Psoas muscle (tissue), 8 donors: ENCODE data around the gene PCID2. TPM values are rescaled to one million over a fixed set of nuclear protein-coding genes. Genes with fewer than 3 reads are reported as not detected.

Source experiments
- ATAC-seq, 4 donors: fragments of 200-7000 bp; cut with Tn5 transposase; one replicate each; pipeline ENCODE4 v1.9.1; 2020; ENCODE audit warnings: moderate library complexity in 3 of 4, mild to moderate bottlenecking in 2 of 4
- DNase-seq, 2 donors: peaks; one replicate each; pipeline ENCODE4 v3.0.0-alpha.2; 2020
- H3K27ac ChIP-seq: fragments of 200-600 bp; one replicate; pipeline ENCODE4 v1.8.0; 2022
- H3K27me3 ChIP-seq, 3 donors: fragments of 200-600 bp in 1 of 3; one replicate each; pipeline versions ENCODE4 v1.6.1 to v1.8.0; 2013 to 2022; ENCODE audit warnings: low read length in 2 of 3, mild to moderate bottlenecking in 2 of 3, moderate library complexity in 1 of 3; ENCODE audit not compliant: insufficient read depth in 3 of 3
- H3K36me3 ChIP-seq, 2 donors: fragments of 200-600 bp in 1 of 2; one replicate each; pipeline versions ENCODE4 v1.6.1 to v1.8.0; 2013 to 2022; ENCODE audit warnings: low read depth in 1 of 2, mild to moderate bottlenecking in 1 of 2, moderate library complexity in 1 of 2; ENCODE audit not compliant: insufficient read depth in 1 of 2
- H3K4me1 ChIP-seq: fragments of 200-600 bp; one replicate; pipeline ENCODE4 v1.8.0; 2022
- H3K4me3 ChIP-seq: fragments of 200-600 bp; one replicate; pipeline ENCODE4 v1.8.0; 2022; ENCODE audit warnings: mild to moderate bottlenecking
- H3K9me3 ChIP-seq: fragments of 200-600 bp; one replicate; pipeline ENCODE4 v1.8.0; 2022
- CTCF ChIP-seq: fragments of 200-600 bp; IDR thresholded peaks from one replicate; pipeline ENCODE4 v1.8.0; 2022; ENCODE audit warnings: antibody characterized with exemption
- WGBS, 3 donors: extraction: QIAGEN DNeasy Blood & Tissue Kit; methylation state at CpG; one replicate each; pipeline versions ENCODE4 v1.1.6 to v1.1.7; 2013; 5-methylcytosine and 5-hydroxymethylcytosine counted together
- intact Hi-C, 2 donors: fragments of 100-400 bp; cut with DNase I; formaldehyde crosslinking; loops; one replicate each; pipeline versions ENCODE4 v1.11.0 to v1.14.2; 2022
- polyA plus RNA-seq, 3 donors: library from polyadenylated mRNA; stranded (reverse); fragments of 200-250 nt; gene quantifications; one replicate each; pipeline ENCODE4 v1.2.3, GENCODE V29; 2013
- total RNA-seq, 4 donors: library from RNA; stranded (reverse); fragmentation: NEBNext Ultra II Directional in 2 of 4; extraction: Animal tissue kit (Norgen Biotek cat#: 25700) in 2 of 4; gene quantifications; one replicate each; pipeline versions ENCODE4 v1.2.1 to v1.2.4, GENCODE V29; 2021 to 2023
- donor health status: healthy with polysubstance abuse.
- donor health status: DM: no; HTN: no; CAD: no; lungs with moderate emphysema.
- donor health status: Bipolar disorder and iron deficiency.
- donor health status: healthy.
- donor health status: DM: yes; HTN: yes; CAD: no.
- donor health status: DM: no; HTN: no; CAD: no.
- donor health status: DM: no; HTN: no; CAD: no.
- donor health status: DM: yes; HTN: yes; CAD: no.

Gene PCID2
- total and polyA plus RNA-seq, 7 donors: 19.9 to 37.1 (median 26.6) TPM

GRCh38 chr13:113233101-113233500, 24.6 kb upstream of the PCID2 start:
- H3K27ac ChIP-seq: no peak overlapping the region
- peaks cover 8 to 92% of the 10 kb centered on the region in 2 donors for H3K36me3 ChIP-seq
- no peak for TF ChIP-seq CTCF
- intact Hi-C loops: no loop called here
- H3K4me1 ChIP-seq: no peaks in the 10 kb centered on the region
- no peaks in the 10 kb centered on the region for H3K27me3 ChIP-seq
- H3K9me3 ChIP-seq: no peaks in the 10 kb centered on the region
- ATAC-seq (no peak), DNase-seq (no peak)
- 96 to 99% (median 97%) methylated on average over 11 of the region's 11 CpGs for WGBS, 3 donors
- H3K4me3 ChIP-seq: no peak overlapping the region

DNA sequence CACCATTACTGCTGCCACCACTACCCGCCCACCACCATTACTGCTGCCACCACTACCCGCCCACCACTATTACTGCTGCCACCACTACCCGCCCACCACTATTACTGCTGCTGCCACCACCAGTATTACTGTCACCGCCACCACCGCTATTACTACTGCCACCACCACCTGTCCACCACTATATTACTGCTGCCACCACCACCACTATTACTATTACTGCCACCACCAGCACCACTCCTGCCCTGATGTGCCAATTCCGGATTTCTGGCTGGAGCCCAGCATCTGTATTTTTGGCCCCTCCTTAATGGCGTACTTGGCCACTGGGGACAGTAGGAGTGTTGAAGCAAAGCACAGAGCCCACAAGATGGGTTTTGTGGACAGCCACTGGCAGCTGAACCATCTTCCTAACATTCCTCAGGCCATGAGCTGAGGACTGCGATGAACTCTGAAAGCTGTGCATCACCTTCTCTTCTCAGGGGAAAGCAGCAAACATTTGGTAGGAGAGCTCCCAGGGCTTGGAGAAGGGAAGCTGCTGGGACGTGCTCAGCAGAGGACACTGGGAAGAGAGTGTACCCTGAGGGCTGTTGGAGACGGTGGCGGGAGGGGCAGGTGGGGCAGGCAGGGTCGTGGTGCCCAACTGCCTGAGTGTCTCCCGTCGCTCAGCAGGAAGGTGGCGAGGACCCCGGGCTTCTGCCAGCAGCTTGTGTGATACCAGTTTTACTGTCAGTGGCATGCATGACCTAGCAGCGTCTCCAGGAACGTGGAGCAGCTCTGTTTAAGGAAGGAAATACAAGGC, 23.9 kb upstream of the PCID2 start:
- Histone ChIP-seq H3K9me3 (no peaks in the 10 kb centered on the region), H3K27me3 (no peaks in the 10 kb centered on the region), H3K36me3 (peaks cover 11 to 92% of the 10 kb centered on the region in 2 donors), H3K27ac (no peak overlapping the region), H3K4me3 (no peak overlapping the region), H3K4me1 (no peaks in the 10 kb centered on the region)
- ATAC-seq: peak in 1 of 4 donors; percentile 32
- no peak for DNase-seq
- 86 to 90% (median 88%) methylated on average over 16 to 17 of the region's 18 CpGs for WGBS, 3 donors
- intact Hi-C loops: no loop called here
- no peak for TF ChIP-seq CTCF

DNA sequence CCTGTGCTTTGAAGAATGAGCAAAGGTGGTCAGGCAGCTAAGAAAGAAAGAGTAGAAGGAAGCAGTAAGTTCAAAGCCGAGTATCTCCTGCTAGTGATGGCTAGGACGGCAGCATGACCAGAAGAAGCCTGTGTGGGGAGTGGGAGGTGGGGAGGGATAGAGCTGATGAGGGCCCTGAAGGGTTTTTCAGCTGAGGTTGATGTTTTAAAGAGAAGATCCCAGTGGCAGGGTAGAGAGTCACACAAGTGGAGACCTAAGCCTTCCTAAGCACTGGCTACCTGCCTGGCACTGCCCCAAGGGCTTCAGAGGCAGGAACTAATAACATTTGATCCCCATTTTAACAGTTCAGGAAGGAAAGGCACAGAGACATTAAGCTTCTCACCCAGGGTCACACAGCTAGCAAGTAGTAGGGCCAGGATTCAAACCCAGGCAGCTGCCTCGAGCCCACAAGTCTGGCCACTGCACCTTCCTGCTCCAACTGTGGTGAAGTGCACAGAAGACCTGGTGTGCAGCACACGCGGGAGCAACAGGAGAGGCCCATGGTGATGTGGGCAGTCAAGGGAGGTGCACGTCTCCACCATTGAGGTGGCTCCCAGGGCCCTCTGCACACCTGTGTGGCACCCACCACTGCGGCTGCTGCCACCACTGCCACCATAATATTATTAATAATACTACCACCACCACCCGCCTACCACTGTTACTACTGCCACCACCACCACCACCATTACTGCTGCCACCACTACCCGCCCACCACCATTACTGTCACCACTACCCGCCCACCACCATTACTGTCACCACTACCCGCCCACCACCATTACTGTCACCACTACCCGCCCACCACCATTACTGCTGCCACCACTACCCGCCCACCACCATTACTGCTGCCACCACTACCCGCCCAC, 23.1 kb upstream of the PCID2 start:
- ATAC-seq (peak in 1 of 4 donors; percentile 8), DNase-seq (no peak)
- WGBS, 3 donors: 78 to 84% (median 83%) methylated on average over 11 to 13 of the region's 14 CpGs
- no peak overlapping the region for H3K4me3 ChIP-seq
- H3K27me3 ChIP-seq: no peaks in the 10 kb centered on the region
- H3K27ac ChIP-seq: no peak overlapping the region
- intact Hi-C loops: no loop called here
- no peaks in the 10 kb centered on the region for H3K9me3 ChIP-seq
- peaks cover 8 to 92% of the 10 kb centered on the region in 2 donors for H3K36me3 ChIP-seq
- no peak for TF ChIP-seq CTCF
- H3K4me1 ChIP-seq: no peaks in the 10 kb centered on the region

GRCh38 chr13:113229791-113230190, 21.3 kb upstream of the PCID2 start:
- WGBS, 3 donors: 92 to 94% (median 94%) methylated on average over 20 of the region's 20 CpGs
- Histone ChIP-seq H3K4me3 (no peak overlapping the region), H3K9me3 (no peaks in the 10 kb centered on the region), H3K36me3 (peaks cover 8 to 95% of the 10 kb centered on the region in 2 donors), H3K27ac (no peak overlapping the region), H3K4me1 (no peaks in the 10 kb centered on the region), H3K27me3 (no peaks in the 10 kb centered on the region)
- ATAC-seq: no peak
- no peak for DNase-seq
- no peak for TF ChIP-seq CTCF
- intact Hi-C loops: no loop called here
